ENCODE data around the gene RALGAPA2.

The RALGAPA2 gene

DNA sequence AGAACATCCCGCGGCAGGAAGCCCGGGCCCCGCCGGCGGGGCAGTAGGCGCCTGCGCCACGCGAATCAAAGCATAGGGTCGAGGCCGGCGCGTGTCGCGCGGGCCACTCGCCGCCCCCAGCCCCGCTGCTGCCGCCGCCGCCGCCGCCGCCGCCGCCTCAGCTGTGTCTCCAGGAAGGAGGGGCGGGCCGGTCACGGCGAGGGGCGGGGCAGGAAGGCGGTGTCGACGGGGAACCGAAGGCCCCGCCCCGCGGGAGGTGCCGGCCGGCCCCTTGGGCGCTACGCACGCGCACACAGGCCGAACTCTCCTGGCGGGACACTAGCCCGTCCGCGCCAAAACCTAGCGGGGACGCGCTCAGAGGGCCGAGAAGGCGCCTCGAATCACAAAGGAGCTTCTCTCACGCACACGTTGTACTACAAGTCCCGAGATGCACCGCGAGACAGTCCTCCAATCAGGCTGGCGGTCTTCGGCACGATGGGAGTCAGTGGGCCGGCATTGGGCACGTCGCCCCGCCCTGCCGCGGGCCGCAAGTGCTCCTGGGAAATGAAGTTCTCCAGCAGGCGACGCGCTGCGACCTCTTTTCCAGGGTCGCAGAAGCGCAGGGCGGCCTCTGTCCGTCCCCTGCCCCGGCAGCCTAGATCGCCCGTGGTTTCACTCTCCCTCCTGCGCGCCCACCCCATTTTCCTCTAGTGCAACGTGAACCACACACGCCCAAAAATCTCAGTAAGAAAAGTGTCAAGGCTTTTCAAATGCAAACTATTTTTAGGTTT, at the start of gene RALGAPA2:
Gene RALGAPA2 (minus strand): TSS at position 171 of the 770 bp plus-strand sequence. CDS start 164 bp downstream, at position 7.
- peak; percentile 86 for DNase-seq

DNA sequence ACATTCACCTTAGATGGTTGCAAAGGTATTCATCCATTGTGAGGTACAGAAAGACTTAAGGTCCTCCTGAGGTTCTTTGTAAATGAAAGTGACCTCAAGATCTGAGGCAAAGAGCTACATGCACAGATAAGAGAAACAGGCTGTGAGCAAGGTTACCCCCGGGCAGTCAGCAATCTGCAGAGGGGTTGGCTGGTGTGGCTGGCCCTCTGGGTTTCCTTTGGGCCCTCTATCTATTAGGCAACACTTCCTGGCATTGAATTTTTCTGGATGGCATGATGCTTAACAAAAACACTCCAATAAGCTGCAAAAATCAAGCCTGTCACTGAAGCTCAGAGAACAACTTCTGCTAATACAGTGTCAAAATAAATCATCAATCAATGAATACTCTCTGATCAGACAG, 48.9 kb upstream of the RALGAPA2 start:
- no peak for DNase-seq

DNA sequence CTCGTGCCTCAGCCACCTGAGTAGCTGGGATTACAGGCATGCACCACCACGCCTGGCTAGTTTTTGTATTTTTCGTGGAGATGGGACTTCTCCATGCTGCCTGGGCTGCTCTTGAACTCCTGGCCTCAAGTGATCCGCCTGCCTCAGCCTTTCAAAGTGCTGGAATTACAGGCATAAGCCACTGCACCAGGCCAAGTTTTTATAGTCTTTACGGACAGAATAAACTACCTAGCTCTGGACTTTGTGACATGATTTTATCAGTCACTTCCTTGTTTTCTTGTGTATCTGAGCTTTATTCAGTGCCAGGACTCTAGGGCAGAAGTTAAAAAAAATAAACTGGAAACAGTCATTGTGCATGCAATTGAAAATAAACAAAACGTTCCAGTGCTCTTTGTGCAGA, 46.7 kb upstream of the RALGAPA2 start:
- DNase-seq: no peak

DNA sequence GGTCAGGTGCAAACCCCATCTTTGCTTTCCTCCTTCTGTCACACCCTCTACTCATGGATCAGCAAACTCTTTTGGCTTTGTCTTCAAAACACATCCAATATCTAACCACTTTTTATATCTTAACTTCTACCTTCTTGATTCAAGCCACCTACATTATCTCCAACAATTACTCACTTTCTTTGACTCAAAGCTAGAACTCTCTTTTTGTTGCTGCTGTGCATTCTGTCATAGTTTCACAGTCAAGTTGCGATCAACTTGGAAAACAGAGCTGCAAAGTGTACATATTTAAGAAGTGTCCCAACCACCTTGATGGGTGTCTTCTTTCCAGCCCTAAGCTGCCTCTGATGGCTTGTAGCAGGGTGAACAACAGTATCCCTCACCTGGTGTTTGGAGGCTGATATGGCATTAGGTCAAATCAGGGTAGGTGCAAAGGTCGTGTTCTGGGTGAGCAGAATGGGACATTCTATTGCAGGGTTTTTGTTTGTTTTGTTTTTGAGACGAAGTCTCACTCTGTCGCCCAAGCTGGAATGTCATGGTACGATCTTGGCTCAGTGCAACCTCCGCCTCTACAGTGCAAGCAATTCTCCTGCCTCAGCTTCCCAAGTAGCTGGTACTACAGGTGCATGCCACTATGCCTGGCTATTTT, 43.4 kb upstream of the RALGAPA2 start:
- DNase-seq: no peak

DNA sequence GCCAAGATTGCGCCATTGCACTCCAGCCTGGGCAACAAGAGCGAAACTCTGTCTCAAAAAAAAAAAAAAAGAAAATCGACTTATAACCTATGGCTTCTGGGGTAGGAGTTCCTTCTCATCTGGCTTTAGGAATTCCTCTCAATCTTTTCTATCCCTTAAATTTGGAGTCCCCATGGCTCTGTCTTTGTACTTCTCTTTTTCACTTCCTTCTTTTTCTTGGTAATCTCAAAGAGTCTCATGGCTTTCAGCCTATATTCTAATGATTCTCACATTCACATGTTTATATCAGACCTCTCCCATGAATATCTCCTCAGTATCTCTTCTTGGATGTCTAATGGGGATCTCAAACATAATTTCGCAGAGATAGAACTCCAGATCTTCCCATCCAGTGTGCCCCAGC, 42.8 kb upstream of the RALGAPA2 start:
- DNase-seq: no peak

DNA sequence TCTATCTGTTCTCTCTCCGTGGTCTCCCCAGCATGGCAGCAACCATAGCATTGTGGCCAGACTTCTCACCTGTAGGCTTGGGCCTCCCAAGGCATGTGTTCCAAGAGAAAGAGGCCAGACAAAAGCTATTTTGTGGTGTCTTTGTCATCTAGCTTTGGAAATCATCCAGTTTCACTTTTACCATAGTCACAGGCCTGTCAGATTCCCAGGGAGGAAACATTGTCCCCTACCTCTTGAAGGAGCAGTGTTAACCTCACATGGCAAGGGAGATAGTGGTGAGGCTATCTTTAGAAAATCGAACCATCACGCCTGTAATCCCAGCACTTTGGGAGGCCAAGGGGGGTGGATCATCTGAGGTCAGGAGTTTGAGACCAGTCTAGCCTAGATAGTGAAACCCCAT, 42.3 kb upstream of the RALGAPA2 start:
- DNase-seq: no peak

DNA sequence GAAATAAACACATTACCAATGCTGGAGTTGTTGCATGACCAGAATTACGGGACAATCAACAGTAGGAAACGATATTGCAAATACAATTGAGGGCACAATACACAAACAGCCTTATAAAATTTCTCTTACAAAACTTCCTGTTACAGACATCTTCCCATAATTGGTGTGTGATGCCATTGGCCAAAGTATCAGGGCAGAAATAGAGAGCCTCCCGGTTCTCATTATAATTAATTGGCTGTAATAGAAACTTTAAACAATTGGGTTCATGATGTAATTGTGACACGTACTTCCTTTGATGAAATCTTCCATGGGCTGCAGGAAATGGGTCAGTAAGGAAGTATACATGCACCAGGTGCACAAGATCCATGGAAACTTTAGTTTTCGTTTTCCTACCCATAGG, 40.3 kb upstream of the RALGAPA2 start:
- no peak for DNase-seq

DNA sequence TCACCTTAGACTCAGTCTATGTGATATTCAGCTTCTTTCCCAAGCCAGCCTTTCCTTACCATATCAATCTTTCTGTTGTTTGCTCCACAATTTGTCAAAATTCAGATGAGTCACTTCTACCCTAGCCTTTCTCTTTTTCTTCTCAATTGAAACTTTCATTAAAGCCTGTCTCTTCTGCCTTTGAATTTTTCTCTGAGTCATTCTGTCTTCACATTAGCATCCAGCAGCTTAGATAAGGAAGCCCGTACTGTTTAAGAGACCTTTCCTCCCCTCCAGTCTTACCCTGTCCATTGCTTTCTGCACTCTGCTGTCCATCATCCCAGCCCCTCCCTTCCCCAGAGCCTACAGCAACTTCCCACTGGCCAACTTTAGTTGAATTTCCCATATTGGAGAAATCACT, 34.9 kb upstream of the RALGAPA2 start:
- no peak for DNase-seq

DNA sequence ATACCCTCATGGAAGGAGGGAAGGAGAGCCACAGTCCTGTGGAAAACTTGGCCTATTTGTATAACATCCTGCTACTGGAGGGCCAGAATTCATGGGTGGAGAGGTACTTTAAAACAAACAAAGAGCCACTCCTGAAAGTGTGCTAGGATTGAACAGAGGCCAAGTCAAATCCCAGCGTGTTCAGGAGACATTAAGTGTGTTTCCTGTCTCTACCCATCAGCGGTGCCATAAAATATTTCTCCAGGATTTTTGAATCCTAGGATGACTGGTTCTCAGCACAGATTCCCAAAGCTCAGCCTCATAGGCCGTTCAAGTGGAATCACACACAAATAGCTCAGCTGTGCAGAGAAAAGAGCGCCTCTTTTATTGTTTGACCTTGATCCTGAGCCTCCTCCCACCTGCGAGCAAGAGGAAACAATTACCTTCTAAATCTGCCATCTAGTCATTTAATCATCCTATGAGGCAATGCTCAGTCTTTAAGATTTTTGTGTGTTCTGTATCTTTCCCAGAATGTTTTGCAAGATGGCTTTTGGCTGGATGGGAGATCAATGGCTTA, 31.8 kb upstream of the RALGAPA2 start:
- peak; percentile 40 for DNase-seq

DNA sequence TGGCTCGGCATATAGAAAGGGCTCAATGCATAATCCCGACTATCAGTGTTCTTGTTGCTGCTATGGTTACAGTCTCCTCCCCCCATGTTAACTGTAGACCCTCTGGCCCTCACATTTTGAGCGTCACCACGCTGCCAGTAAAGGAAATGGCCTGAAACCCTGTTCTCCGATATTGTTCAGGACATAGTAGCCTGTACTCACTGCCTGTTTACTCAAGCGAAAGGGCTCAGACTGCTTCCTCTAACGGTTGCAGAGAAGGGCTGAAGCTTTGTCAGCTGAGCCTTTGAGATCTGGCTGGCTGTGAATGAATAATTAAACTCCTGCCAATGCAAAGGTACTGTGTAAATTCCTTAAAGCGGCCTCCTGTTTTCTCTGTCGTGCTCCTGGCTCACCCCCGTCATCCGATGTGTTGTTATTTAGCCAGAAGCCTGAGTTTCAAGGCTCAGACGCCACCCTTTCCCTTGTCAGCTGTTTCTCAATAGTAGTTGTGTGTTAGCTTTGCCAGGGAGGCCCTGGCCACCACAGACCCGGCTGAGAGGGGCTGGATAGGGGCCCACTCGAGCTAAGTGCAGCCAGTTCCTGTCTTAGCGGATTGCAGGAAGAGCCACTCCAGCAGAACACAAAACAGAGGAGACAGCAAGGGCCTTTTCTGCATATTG, 31.2 kb upstream of the RALGAPA2 start:
- DNase-seq: peak; percentile 51

DNA sequence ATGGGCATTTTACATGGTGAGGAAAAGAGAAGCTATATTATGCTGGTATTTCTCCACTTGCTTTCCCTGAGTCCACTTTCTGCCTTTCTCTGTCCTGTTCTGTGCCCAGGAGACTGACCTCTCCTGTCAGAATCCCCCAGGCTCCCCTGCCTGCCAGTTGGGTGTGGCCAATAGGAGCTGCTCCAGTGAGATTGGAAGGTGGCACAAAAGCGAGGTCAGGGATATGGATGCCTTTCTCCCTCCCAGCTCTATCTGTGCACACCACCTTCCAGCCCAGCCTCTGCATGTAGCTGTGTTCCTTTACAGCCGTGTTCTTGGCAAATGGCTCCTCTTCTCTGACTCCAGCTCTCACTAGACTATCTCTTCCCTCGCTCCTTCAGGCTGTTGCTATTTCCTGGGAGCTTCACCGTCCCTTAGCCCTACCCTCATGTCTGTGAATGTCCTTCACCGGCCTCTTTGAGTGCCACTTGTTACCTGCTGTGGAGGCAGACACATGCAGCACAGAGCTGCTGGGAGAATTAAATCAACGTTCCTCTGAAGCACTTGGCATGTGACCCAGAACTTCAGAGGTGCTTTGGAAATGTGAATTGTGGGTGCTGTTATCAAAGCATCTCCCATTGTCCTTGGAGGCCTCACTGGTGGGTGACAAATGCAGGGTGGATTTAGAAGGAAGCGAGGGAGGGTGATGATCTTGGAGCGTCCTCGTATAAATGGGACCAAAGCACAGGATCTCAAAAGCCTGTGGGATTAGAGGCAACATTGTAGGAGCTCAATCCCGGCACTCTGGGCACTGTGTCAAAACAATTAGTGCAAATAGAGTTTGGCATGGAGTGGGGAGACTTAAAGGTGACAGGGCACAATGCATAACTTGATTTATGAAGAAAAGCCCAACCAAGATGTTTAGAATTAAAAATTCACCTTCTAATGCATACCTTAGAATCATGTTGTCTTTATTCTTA, 28.9 kb upstream of the RALGAPA2 start:
- peak; percentile 61 for DNase-seq

DNA sequence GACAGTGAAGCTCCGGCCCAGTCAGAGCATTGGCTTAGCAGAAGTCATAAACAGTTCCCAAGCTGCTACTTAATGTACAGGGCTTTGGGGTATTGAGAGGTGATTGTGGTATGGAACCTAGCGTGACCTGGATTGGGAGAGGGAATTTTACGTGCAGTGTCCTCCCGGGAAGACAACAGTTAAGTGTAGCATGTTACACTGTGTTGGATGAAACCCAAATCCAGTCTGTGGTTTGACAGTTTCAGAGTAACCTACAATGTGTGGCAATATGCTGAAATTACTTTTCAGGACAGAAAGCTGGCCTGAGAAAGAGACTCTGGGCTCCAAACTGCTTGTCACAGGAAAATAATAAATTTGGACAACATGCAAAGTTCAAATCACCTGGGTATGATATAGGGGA, 28.1 kb upstream of the RALGAPA2 start:
- no peak for DNase-seq

DNA sequence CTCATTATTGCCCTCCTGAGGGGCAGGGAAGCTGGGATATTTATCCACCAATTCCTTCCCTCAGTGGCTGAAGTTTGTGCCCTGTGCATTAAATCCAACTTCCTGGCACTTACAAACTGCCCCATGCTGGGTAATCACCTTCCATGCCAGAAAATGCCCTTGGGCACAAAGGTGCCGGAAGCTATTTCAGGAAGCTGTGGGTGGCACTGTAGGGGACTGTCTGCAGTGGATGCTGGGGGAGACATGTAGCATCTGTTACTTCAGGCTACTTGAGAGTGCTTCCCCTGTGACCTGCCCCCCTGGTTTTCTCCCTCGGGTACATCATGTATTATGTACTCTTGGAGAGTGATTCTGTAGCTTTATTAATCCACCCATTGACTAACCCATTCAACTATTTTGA, 24.7 kb upstream of the RALGAPA2 start:
- DNase-seq: no peak

DNA sequence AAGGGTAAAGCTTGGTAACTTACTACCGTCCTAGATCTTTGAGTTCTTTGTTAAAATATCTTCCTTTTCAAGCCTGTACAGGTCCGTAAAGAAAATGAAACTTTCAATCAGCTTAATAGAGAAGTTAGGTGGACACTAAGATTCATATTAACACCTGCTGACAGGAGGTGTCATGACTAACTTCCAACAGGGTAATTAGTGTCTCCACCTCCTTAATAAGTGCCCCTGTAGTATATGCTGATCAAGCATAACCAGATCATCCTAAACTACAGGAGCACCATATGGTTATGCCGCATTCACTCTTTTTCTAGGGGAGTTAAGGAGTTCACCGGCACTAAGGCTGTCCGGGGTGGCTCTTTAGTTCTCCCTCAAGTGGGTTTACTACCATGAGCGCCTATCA, 23.9 kb upstream of the RALGAPA2 start:
- DNase-seq: no peak

DNA sequence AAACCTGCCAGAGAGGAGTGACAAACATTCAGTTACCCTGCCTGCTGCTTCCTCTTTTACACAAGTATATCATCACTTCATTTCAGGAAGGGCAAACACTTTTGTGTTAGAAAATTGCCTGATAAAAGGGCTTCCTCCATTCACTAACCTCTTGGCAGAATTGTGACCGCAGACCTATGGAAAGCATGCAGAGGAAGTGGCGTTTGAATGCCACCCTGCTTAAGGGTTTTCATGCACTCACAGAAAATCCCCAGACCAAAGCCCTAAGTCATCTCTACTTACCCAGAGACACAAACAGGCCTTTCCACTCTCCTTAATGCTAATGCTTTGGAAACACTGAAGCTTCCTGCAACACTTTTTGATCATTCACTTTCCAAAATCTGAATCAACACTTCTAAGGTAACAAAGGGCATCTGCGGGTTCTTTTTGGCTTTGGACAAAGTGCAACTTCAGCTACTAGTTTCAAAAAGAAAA, 22.1 kb upstream of the RALGAPA2 start:
- no peak for DNase-seq

DNA sequence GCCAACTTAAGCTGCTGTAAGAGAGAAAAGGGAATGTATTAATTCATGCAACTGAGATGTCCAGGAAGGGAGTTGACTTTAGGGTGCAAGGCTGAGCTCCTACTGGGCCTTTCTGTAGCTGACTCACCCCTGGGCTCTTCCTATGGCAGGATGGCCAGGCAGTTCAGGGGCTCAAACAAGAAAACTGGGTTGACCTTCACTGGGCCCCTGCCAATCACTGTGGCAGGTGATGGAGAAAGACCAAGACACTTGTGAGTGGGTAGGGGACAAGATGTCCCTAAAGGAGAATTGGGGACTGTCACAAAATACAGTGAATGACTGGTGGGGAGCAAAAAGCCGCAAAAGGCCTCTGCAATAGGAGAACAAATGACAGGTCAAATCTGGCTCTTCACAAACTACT, 21.5 kb upstream of the RALGAPA2 start:
- DNase-seq: no peak

DNA sequence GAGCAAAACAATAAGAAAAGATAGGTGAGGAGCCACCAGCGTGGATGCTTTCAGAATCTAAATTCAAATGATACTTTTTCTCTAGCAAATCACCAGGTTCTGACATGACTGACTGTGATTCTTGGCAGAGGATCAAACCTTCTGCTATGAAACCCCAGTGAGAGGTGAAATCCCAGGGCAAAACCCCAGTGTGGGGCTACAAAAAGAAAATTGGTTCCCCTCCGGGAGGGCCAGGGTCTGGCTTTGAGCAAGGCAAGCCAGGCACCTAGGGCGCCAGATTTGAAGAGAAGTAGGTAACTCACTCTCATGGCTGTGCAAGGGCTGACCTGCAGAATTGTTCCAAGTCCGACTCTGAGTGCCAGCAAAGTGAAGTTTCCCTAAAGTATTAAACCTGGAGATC, 20.2 kb upstream of the RALGAPA2 start:
- no peak for DNase-seq

DNA sequence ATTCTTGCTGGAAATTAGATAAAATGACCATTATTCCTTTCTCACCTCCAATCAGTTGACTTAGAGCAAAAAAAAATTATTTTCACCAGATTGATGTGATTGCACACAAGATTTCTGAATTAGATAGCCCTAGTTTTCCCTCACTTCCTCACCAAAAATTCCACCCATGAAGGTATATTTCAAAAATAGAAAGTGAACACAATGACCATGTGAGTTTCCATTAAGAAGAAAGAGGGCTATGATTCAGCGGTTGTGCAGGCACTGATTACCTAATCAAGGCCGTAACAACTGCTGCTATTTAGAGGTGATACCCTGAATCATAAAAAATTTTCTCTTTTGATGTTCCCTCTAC, 19.5 kb upstream of the RALGAPA2 start:
- no peak for DNase-seq

DNA sequence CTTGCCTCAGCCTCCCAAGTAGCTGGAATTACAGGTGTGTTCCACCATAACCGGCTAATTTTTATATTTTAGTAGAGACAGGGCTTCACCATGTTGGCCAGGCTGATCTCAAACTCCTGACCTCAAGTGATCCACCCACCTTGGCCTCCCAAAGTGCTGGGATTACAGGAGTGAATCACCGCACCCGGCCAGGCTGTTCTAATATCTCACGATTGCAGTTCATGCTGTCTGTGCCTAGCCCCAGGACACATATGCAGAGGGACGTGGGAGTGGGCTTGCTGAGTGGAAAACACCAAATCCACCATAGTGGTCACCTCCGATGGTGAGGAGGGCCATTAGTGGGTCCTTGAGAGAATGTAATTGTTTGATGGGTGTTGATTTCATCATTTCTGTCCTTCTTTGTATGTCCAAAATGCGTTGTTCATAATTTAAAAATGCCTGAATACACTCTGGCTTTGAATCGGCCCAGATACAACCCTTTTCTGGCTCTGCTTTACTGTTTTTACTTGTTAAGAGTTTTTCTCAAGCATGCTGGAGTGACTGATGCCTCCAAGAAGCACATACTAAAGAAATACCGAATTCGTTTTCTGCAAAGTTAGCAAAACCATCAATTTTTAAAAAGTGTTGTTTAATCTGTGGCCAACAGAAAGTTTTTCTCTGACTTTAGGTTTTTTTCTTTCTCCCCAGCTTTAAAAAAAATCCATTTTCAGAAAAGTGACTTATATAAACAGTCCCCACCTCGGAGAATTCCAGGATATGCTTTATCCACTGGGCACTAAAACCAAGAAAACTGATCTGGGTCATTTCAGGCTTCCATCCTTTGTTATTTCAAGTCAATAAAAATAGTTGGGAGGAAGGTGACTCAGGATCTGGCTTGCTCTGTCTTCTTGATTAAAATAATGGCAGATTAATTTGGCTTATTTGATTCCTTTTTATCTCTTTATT, 18.8 kb upstream of the RALGAPA2 start:
- DNase-seq: no peak

DNA sequence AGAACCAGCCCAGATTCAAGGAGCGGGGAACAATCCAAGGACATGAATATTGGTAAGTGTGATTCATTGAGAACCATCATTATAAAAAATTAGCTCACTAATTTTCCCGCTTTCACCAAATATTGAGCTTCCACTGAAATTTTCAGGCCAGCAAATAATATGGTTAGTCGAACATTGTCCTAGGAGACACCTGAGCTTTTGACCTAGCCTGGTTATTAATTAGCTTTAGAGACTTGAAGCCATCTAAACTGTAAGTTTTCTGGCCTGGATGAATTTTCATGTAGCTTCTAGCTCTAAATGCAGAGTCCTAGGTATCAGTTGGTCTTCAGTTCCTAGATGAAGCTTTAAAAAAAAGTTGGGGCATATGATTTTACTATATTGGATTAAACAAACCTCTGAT, 17.1 kb upstream of the RALGAPA2 start:
- no peak for DNase-seq

DNA sequence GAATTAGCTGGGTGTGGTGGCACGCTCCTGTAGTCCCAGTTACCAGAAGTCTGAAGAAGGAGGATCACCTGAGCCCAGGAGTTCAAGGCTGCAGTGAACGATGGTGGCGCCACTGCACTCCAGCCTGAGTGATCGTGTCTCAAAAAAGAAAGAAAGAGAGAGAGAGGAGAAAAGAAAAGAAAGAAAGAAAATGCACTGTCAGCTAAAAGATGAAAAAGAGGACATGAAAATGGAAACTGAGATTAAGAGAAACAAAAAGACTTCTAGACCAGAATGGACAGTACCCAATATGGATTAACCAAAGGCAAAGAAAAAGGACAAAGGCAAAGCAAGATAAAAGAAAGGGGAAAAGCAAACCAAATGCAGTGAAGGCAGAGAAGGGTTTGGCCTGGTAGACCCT, 9.0 kb upstream of the RALGAPA2 start:
- no peak for DNase-seq

Measured in DMS79 treated with DMSO at 0.1 percent for 48 hours (cell line).